ENCODE measurements around the gene TEN1.

GRCh38 chr17:75995385-75995925 is 16.4 kb downstream of the TEN1 start:
- TF ChIP-seq ZNF274 (IDR thresholded peaks at IDR 0.05; ENCODE audit: low read depth, low read length) (no peak), SUZ12 (IDR thresholded peaks at IDR 0.05; ENCODE audit: extremely low read depth, insufficient read depth, insufficient read length) (no peak), YY1 (IDR thresholded peaks at IDR 0.05; ENCODE audit: insufficient read depth, insufficient read length) (no peak)
